Pancreas (tissue), 10 donors: ENCODE results near the gene TRPM8. TPM values are rescaled to one million over a fixed set of nuclear protein-coding genes. Genes with fewer than 3 reads are reported as not detected.

ENCODE experiments used
- ATAC-seq, 4 donors: fragments of 200-7000 bp; cut with Tn5 transposase; one replicate each; pipeline versions ENCODE4 v1.8.0 to v1.9.1; 2020; ENCODE audit warnings: mild to moderate bottlenecking in 4 of 4, moderate library complexity in 4 of 4
- DNase-seq, 6 donors: peaks; one replicate each; pipeline ENCODE4 v3.0.0-alpha.2; 2020
- FAIRE-seq: peaks from 2 replicates; lab custom pipeline; 2012; peaks lifted over from hg19 to GRCh38; lab: Jason Lieb, UNC
- H3K27ac ChIP-seq, 4 donors: fragments of 200-600 bp; sonication (generic); 1 replicate in 3 of 4; 2 replicates in 1 of 4; pipeline versions ENCODE4 v1.5.0 to v1.8.0; 2020
- H3K27me3 ChIP-seq, 4 donors: fragments of 200-600 bp; one replicate each; pipeline ENCODE4 v1.8.0; 2021
- H3K36me3 ChIP-seq, 3 donors: fragments of 200-600 bp; sonication (generic) in 1 of 3; one replicate each; pipeline versions ENCODE4 v1.5.0 to v1.8.0; 2020 to 2021
- H3K4me1 ChIP-seq, 3 donors: fragments of 200-600 bp; one replicate each; pipeline ENCODE4 v1.8.0; 2021
- H3K4me3 ChIP-seq, 4 donors: fragments of 200-600 bp; sonication (generic) in 2 of 4; one replicate each; pipeline versions ENCODE4 v1.5.0 to v1.8.0; 2020 to 2021
- H3K9me3 ChIP-seq, 4 donors: fragments of 200-600 bp; one replicate each; pipeline ENCODE4 v1.8.0; 2021
- CTCF ChIP-seq, 4 donors: fragments of 200-600 bp; sonication (generic) in 3 of 4; IDR thresholded peaks; one replicate each; pipeline versions ENCODE4 v1.5.0 to v1.8.0; 2021; ENCODE audit warnings: antibody characterized with exemption in 4 of 4
- WGBS, 2 donors: extraction: QIAGEN DNeasy Blood & Tissue Kit; methylation state at CpG; one replicate each; pipeline ENCODE4 v1.1.7; 2013; 5-methylcytosine and 5-hydroxymethylcytosine counted together
- intact Hi-C, 3 donors: fragments of 100-400 bp; cut with DNase I; formaldehyde crosslinking; loops; one replicate each; pipeline versions ENCODE4 v1.11.1 to v1.14.2; 2022
- polyA plus RNA-seq, 2 donors: library from polyadenylated mRNA; stranded (reverse); fragments of 200-250 nt; gene quantifications; one replicate each; pipeline ENCODE4 v1.2.3, GENCODE V29; 2013
- total RNA-seq, 6 donors: library from RNA; stranded (reverse); fragmentation: NEBNext Ultra II Directional in 4 of 6; extraction: Animal tissue kit (Norgen Biotek cat#: 25700) in 4 of 6; gene quantifications; one replicate each; pipeline versions ENCODE4 v1.2.1 to v1.2.4, GENCODE V29; 2021 to 2023
- donor health status: healthy with polysubstance abuse.
- donor health status: DM: no; HTN: no; CAD: no; lungs with moderate emphysema.
- donor health status: DM: no; HTN: no; CAD: no.
- donor health status: control.
- donor health status: control.
- donor health status: Bipolar disorder and iron deficiency.
- donor health status: DM: yes; HTN: yes; CAD: no.
- donor health status: DM: no; HTN: no; CAD: no.
- donor health status: DM: no; HTN: no; CAD: no.
- donor health status: DM: yes; HTN: yes; CAD: no.

The TRPM8 gene
- total and polyA plus RNA-seq, 8 donors: 0.08 to 1.00 (median 0.23) TPM; not detected in 1

DNA sequence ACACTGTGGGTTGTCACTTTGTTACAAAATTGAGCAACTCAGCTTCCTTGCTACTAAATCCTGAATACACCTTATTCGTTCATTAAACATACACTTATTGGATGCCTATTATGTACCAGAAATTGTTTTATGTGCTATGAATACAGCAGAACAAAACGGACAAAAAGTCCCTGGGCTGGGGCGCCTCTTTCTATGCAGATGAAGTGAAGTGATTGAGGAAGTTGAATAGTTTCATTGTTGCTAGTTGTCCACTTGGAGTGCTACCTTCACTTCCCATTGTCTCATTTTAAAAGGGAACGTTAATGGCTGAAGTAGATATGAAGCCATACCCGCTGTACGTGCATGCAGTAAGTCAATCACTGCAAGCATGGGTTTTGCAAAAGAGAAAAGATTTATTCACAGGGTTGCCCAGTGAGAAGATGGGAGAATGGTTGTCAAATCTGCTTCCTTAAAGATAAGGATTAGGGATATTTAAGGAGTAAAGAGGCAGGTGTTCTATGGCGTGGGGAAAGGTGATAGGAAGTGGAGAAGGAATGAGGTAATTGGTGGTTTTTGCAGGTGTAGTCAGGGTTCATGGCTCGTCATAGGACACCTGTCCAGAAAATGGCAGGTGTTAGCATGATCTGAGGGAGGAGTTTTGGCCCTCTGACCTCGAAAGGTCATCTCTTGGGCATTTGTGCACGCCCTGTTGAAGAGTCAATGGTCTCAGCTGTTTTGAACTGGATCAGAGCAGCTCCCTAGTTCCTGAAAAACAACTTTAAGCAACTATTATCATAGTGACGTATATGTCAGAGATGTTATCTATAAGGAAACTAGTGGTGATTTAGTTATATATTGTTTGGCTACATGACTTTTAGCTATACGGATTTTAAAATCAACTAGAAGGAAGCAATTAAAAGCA lies 23.5 kb downstream of the TRPM8 start:
- ATAC-seq (no peak), DNase-seq (no peak), FAIRE-seq (no peak)
- no peaks in the 10 kb centered on the region for H3K4me1 ChIP-seq
- WGBS, 2 donors: 69 to 80% methylated on average over 12 of the region's 12 CpGs
- no peak overlapping the region for H3K27ac ChIP-seq
- no peaks in the 10 kb centered on the region for H3K9me3 ChIP-seq
- intact Hi-C loops: no loop called here
- H3K4me3 ChIP-seq: no peak overlapping the region
- no peaks in the 10 kb centered on the region for H3K36me3 ChIP-seq
- H3K27me3 ChIP-seq: peaks cover 0 to 18% (median 0%) of the 10 kb centered on the region in 4 donors
- no peak for TF ChIP-seq CTCF (IDR thresholded peaks at IDR 0.05)

DNA sequence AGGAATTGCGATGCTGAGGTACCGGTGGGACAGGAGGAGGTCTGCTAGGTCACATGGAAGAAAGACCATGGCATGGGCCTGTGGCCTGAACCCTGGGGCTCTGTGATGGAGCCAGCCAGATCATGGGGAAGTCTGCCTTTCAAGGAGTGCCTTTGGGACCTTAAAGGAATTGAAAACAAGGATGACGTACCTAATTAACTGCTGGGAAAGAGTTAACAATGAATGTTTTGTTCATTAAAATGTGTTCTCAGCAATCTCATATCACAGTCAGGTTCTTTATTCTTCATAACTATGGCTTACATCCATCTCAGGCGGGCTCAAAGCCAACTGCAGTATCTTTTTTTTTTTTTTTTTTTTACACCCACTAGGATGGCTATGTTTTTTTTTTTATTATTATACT lies 25.6 kb downstream of the TRPM8 start:
- Histone ChIP-seq H3K4me1 (no peaks in the 10 kb centered on the region), H3K4me3 (no peak overlapping the region), H3K9me3 (no peaks in the 10 kb centered on the region), H3K27ac (no peak overlapping the region), H3K36me3 (no peaks in the 10 kb centered on the region), H3K27me3 (peaks cover 0 to 18% (median 0%) of the 10 kb centered on the region in 4 donors)
- DNase-seq: no peak
- ATAC-seq: no peak
- no peak for TF ChIP-seq CTCF (IDR thresholded peaks at IDR 0.05)
- 89 to 95% methylated on average over 4 of the region's 4 CpGs for WGBS, 2 donors
- intact Hi-C loops: no loop called here
- no peak for FAIRE-seq

DNA sequence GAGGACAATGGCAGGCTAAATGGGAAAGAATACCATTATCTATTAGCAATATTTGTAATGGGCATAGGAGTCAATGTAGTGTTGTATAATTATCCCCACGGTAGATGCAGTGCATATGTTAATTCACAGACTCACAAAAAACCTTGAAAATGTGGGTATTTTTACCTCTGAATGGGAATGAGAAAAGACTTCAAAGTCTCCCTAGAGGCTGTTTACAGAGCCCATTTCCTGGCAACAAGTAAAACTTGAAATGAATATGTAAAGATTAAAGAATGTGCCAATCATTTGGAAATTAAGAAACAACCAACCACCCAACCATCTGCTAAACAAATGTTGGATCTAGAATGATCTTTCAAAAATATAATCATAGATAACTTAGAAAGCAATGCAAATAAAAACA lies 27.1 kb downstream of the TRPM8 start:
- Histone ChIP-seq H3K27ac (no peak overlapping the region), H3K4me1 (no peaks in the 10 kb centered on the region), H3K36me3 (no peaks in the 10 kb centered on the region), H3K9me3 (no peaks in the 10 kb centered on the region), H3K27me3 (peaks cover 0 to 18% (median 0%) of the 10 kb centered on the region in 4 donors), H3K4me3 (no peak overlapping the region)
- DNase-seq: no peak
- no peak for TF ChIP-seq CTCF (IDR thresholded peaks at IDR 0.05)
- no peak for FAIRE-seq
- WGBS, 2 donors: 76 to 93% methylated on average over 1 of the region's 1 CpG
- intact Hi-C loops: no loop called here
- no peak for ATAC-seq

GRCh38 chr2:233944722-233945121 lies 27.5 kb downstream of the TRPM8 start:
- TF ChIP-seq CTCF (IDR thresholded peaks at IDR 0.05): no peak
- intact Hi-C loops: no loop called here
- Histone ChIP-seq H3K27ac (no peak overlapping the region), H3K27me3 (peaks cover 0 to 16% (median 0%) of the 10 kb centered on the region in 4 donors), H3K4me1 (no peaks in the 10 kb centered on the region), H3K4me3 (no peak overlapping the region), H3K9me3 (no peaks in the 10 kb centered on the region), H3K36me3 (no peaks in the 10 kb centered on the region)
- WGBS, 2 donors: 39 to 60% methylated on average over 1 of the region's 1 CpG
- DNase-seq (no peak), FAIRE-seq (no peak), ATAC-seq (no peak)

- 86 to 92% methylated on average over 3 of the region's 3 CpGs for WGBS, 2 donors
- no peak for TF ChIP-seq CTCF (IDR thresholded peaks at IDR 0.05)
- FAIRE-seq: no peak
Observed at GRCh38 chr2:233945146-233945545, 28.0 kb downstream of the TRPM8 start.

More at GRCh38 chr2:233945146-233945545, 28.0 kb downstream of the TRPM8 start:
- Histone ChIP-seq H3K27ac (no peak overlapping the region), H3K4me3 (no peak overlapping the region), H3K27me3 (peaks cover 0 to 12% (median 0%) of the 10 kb centered on the region in 4 donors), H3K4me1 (no peaks in the 10 kb centered on the region), H3K36me3 (no peaks in the 10 kb centered on the region), H3K9me3 (no peaks in the 10 kb centered on the region)
- ATAC-seq (no peak), DNase-seq (no peak)
- intact Hi-C loops: no loop called here
